ENCODE results near the gene AP5Z1. TPM values are rescaled to one million over a fixed set of nuclear protein-coding genes. Genes with fewer than 3 reads are reported as not detected.

Gene AP5Z1
- total RNA-seq, 1 donor from 2014 or later, result 19.1 TPM

Small RNA genes within 50 kb of the gene (small RNA-seq; reads per million reads assigned to genes)
- gene MIR4656 (ENCODE audit: low replicate concordance) (not detected), gene RF00019 (ENCODE audit: low replicate concordance) (not detected)

Other genes starting within 250 kb of the AP5Z1 start
- gene FOXK1, start 93.3 kb upstream of the AP5Z1 start, total RNA-seq, result 26.9 TPM
- gene PAPOLB, start 86.4 kb downstream of the AP5Z1 start, total RNA-seq, result 0.10 TPM
- gene RADIL, start 108.1 kb downstream of the AP5Z1 start, total RNA-seq, result 7.3 TPM
- not detected for gene MMD2, start 183.6 kb downstream of the AP5Z1 start, total RNA-seq